ENCODE measurements around the gene KLRC1. TPM values are rescaled to one million over a fixed set of nuclear protein-coding genes. Genes with fewer than 3 reads are reported as not detected.
"Not testable (repeated sequence)": the region's sequence is repeated elsewhere in the genome, so short reads cannot be mapped to it uniquely, and the experiment has no call there.

Gene KLRC1
- total and polyA plus RNA-seq, 9 donors = 0.10 to 0.64 (median 0.32) TPM

DNA sequence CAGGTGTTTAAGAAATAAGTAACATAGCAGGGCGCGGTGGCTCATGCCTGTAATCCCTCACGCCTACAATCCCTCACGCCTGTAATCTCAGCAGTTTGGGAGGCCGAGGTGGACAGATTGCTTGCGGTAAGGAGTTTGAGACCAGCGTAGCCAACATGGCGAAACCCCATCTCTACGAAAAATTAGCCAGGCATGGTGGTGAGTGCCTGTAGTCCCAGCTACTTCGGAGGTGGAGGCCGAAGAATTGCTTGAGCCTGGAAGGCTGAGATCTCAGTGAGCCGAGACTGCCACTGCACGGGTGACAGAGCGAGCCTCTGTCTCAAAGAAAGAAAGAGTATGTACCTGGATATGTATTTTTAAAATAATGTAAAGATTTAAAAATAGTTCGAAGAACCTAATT lies 57.0 kb downstream of the KLRC1 start:
- H3K27ac ChIP-seq (ENCODE audit: low read length); H3K4me3 ChIP-seq (ENCODE audit: low read length); H3K36me3 ChIP-seq (ENCODE audit: control insufficient read depth, insufficient read depth, low read length); DNase-seq; H3K9me3 ChIP-seq (replicated peaks; ENCODE audit: control insufficient read depth, low read depth, low read length); H3K27me3 ChIP-seq (ENCODE audit: control insufficient read depth, insufficient read depth, low read length); H3K4me1 ChIP-seq (ENCODE audit: control insufficient read depth, insufficient read depth, low read length): not testable (repeated sequence)
- WGBS (ENCODE audit: insufficient coverage) = 40% methylated on average over 2 of the region's 15 CpGs

Other genes starting within 250 kb of the KLRC1 start
- gene GABARAPL1, start 240.5 kb downstream of the KLRC1 start, total RNA-seq = 21.6 TPM
- gene GABARAPL1, start 240.5 kb downstream of the KLRC1 start, polyA plus RNA-seq (ENCODE audit: insufficient read depth in 1 of 8, insufficient read length in 8 of 8, low replicate concordance in 1 of 8) = 10 to 100 TPM; 16.3 to 27.7 (median 21.1) TPM
- 0.58 TPM for gene KLRD1, start 145.5 kb downstream of the KLRC1 start, total RNA-seq
- gene KLRD1, start 145.5 kb downstream of the KLRC1 start, polyA plus RNA-seq (ENCODE audit: insufficient read depth in 1 of 8, insufficient read length in 8 of 8, low replicate concordance in 1 of 8) = under 1 TPM; 0.16 to 0.58 (median 0.23) TPM
- gene KLRK1, start 63.3 kb downstream of the KLRC1 start, total RNA-seq = 0.44 TPM
- gene KLRK1, start 63.3 kb downstream of the KLRC1 start, polyA plus RNA-seq (ENCODE audit: insufficient read depth in 1 of 8, insufficient read length in 8 of 8, low replicate concordance in 1 of 8) = under 1 TPM; 0.11 to 0.61 (median 0.30) TPM
- 0.13 TPM for gene KLRC4, start 43.6 kb downstream of the KLRC1 start, total RNA-seq
- under 1 TPM in 1 of 8 donors, not detected in 7; 0.11 TPM for gene KLRC4, start 43.6 kb downstream of the KLRC1 start, polyA plus RNA-seq (ENCODE audit: insufficient read depth in 1 of 8, insufficient read length in 8 of 8, low replicate concordance in 1 of 8)
- gene KLRC3, start 32.8 kb downstream of the KLRC1 start, total RNA-seq = 0.09 TPM
- gene KLRC3, start 32.8 kb downstream of the KLRC1 start, polyA plus RNA-seq (ENCODE audit: insufficient read depth in 1 of 8, insufficient read length in 8 of 8, low replicate concordance in 1 of 8) = under 1 TPM in 2 of 8 donors, not detected in 6; 0.16 to 0.30 TPM
- gene KLRC2, start 17.4 kb downstream of the KLRC1 start, total RNA-seq = 0.13 TPM
- under 1 TPM in 3 of 8 donors, not detected in 5; 0.33 to 0.68 (median 0.43) TPM for gene KLRC2, start 17.4 kb downstream of the KLRC1 start, polyA plus RNA-seq (ENCODE audit: insufficient read depth in 1 of 8, insufficient read length in 8 of 8, low replicate concordance in 1 of 8)
- gene EIF2S3B, start 52.5 kb upstream of the KLRC1 start, total RNA-seq = 0.71 TPM
- gene EIF2S3B, start 52.5 kb upstream of the KLRC1 start, polyA plus RNA-seq (ENCODE audit: insufficient read depth in 1 of 8, insufficient read length in 8 of 8, low replicate concordance in 1 of 8) = 1 to 10 TPM in 4 of 8 donors, under 1 TPM in 4; 0.75 to 5.1 (median 1.2) TPM
- 24.7 TPM for gene MAGOHB, start 160.2 kb upstream of the KLRC1 start, total RNA-seq
- 10 to 100 TPM; 23.7 to 37.9 (median 27.8) TPM for gene MAGOHB, start 160.2 kb upstream of the KLRC1 start, polyA plus RNA-seq (ENCODE audit: insufficient read depth in 1 of 8, insufficient read length in 8 of 8, low replicate concordance in 1 of 8)
- not detected for gene STYK1, start 220.7 kb upstream of the KLRC1 start, total RNA-seq
- gene STYK1, start 220.7 kb upstream of the KLRC1 start, polyA plus RNA-seq (ENCODE audit: insufficient read depth in 1 of 8, insufficient read length in 8 of 8, low replicate concordance in 1 of 8) = under 1 TPM in 4 of 8 donors, not detected in 4; 0.10 to 0.39 (median 0.13) TPM

Measured in muscle of leg (tissue), 11 donors.